ENCODE results near the gene LYRM1.
A peak's percentile ranks its signal among the peaks of the same experiment; 100 is the strongest.
"Not testable (repeated sequence)": the region's sequence is repeated elsewhere in the genome, so short reads cannot be mapped to it uniquely, and the experiment has no call there.

Gene LYRM1

GRCh38 chr16:20940871-20941635 is 40.5 kb downstream of the LYRM1 start:
- no peak for DNase-seq

- no peak for DNase-seq
These were observed 41.0 kb downstream of the LYRM1 start for GRCh38 chr16:20941636-20941926.

DNA sequence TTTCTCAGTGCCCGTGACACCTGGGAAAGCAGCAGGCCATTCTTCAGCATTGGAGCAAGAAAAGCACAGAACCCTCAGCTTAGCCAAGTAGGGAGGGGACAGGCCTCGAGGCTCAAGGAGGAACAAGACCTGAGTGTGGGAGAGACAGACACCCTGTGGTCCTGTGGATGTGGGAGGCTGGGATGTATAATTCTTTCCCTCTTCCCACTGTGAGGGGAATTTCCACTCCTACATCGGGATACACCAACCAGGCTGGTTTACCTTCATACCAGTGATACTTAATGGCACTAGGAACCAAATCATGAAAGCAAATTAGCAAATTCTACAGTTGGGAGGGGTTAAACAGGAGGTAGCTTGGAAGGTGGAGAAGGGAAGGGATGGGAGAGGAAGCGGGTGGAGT is 41.7 kb downstream of the LYRM1 start:
- DNase-seq, result no peak

GRCh38 chr16:20944861-20945574 is 44.4 kb downstream of the LYRM1 start:
- no peak for DNase-seq

DNA sequence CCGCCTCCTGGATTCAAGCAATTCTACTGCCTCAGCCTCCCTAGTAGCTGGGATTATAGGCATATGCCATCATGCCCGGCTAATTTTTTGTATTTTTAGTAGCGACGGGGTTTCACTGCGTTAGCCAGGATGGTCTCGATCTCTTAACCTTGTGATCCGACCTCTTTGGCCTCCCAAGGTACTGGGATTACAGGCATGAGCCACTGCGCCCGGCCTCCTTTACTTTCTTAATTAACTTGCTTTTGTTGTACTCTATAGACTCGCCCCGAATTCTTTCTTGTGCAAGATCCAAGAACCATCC is 45.0 kb downstream of the LYRM1 start:
- not testable (repeated sequence) for DNase-seq

- DNase-seq, result no peak
These were observed 45.6 kb downstream of the LYRM1 start for GRCh38 chr16:20946015-20946629.

- DNase-seq, result no peak
These were observed 47.9 kb downstream of the LYRM1 start for GRCh38 chr16:20948444-20948843.

DNA sequence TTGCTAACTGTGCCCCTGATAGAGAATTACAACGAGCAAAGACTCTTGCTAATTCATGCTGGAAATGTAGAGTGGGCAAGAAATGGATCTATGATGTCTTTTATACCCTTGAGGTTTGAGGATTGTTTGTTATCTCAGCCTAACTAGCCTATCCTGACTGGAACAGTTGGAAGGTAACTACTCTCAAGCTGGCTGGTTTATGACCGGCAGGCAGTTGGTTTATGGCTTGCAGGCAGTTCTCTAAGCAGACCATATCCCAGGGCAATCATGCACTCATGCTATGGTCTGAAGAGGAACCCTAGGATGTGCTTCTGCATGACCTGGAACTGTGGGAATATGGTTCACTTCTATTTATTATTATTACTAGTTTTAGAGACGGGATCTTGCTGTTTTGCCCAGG is 49.1 kb downstream of the LYRM1 start:
- DNase-seq, result no peak

DNA sequence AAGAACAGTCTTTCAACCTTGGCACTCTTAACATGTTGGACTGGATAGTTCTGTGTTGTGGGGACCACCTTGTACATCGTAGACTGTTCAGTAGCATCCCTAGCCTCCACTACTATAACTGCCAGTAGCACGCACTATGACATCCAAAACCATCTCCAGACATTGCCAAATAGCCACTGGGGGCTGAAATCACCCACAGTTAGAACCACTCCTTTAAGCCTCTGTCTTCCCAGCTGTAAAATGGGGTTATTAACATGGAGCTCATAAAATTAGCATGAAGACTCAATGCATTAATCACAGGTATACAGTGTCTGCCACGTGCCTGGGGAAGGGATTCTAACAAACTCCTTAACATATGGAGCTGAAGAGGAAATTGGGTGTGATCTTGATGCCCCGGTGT is 49.7 kb downstream of the LYRM1 start:
- no peak for DNase-seq

- peak; percentile 2 to 10 for DNase-seq
These were observed 51.8 kb downstream of the LYRM1 start for GRCh38 chr16:20952139-20952920.

- DNase-seq, result no peak
These were observed 54.0 kb downstream of the LYRM1 start for GRCh38 chr16:20954574-20954973.

DNA sequence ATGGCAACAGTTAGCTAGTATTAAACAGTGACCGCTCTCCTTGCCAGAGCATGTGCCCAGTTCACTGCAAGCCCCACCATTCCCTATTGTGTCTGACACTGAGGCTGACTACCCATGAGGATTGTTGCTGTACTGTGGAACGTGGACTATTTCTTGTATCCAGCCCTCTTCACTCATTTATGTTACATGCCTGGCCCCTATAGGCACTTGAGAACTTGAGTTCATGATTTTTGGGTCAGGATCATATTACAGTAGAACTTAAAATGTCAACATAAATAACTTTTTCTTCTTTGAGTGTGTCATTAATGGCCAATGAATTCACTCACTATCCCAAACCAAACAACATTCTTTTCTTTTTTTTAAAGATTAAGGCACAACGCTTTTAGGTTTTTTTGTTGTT is 55.7 kb downstream of the LYRM1 start:
- DNase-seq, result no peak

DNA sequence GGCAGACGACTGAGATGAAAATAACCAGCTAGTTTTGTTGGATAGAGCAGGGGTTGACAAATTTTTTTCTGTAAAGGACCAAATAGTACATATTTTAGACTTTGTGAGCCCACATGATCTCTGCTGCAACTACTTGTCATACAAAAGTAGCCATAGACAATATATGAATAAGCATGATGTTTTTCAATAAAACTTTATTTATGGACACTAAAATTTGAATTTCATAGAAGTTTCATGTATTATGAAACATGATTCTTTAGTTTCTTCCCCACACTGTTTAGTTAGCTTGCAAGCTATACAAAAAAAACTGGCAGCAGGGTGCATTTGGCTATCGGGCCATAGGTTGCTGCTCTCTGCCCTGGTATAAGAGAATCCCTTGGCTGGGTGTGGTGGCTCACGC is 56.6 kb downstream of the LYRM1 start:
- DNase-seq, result no peak

DNA sequence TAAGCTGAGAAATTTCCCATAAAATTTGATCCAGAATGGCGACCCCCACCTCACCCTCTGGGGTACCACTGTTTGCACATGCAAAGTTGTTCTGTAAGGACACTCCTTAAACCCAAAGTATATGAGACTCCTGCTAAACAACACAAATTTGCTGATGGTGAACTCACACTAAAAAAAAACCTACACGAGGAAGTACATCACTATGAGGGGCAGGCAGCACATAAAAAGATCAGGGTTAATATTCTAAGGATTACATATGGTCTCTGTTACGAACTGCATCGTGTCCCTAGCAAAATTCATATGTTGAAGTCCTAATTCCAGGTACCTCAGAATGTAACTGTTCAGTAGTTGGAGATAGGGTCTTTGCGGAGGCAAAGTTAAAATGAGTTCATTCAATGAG is 60.3 kb downstream of the LYRM1 start:
- no peak for DNase-seq

DNA sequence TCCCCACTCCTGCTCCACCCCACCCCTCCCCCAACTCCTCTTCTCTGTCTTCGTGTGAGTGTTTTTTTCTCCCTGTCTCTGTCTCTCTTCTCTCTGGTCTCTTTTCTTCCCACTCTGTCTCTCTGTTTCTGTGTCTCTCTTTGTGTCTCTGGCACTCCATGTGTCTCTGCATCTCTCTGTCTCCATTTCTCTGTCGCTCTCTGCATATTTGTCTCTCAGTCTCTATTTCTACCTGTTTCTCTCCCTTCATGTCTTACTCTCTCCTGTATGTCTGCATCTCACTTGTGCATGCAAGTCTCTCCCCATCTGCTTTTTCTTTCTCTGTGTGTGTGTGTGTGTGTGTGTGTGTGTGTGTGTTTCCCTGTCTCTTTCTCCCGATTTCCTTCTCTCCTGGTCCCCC is 68.2 kb downstream of the LYRM1 start:
- no peak for DNase-seq

- no peak for DNase-seq
These were observed 68.8 kb downstream of the LYRM1 start for GRCh38 chr16:20969386-20969785.

DNA sequence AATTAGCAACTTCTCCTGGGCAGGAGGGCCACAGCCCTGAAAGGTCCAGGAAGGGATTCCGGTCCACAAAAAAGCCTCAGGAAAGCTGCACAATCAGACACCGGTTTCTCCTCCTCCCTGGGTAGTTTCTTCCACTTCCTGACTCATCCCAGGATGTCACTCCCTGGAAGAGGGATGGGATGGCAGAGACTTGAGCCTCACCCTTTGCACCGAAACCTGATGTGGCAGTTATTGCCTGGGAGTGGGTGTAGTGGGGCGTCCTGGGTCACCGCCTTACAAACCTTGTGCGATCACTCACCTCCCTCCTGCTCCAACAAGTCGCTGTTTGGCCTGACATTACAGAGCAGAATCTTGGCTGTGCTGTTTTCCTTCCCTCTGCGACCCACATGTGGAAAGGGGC is 70.8 kb downstream of the LYRM1 start:
- DNase-seq, result no peak

DNA sequence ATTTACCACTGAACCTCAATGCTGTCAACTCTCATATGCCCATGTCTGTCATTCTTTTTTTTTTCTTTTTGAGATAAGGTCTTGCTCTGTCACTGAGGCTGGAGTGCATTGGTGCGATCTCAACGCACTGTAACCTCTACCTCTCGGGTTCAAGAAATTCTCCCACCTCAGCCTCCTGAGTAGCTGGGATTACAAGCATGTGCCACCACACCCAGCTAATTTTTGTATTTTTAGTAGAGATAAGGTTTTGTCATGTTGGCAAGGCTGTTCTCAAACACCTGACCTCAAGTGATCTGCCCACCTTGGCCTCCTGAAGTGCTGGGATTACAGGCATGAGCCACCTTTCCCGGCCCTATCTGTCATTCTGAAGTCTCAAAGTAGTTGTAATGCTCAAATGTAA is 72.6 kb downstream of the LYRM1 start:
- DNase-seq, result not testable (repeated sequence)

Measured in NCI-H187 (cell line).